H1 (cell line): ENCODE measurements around the gene RNF186. TPM values are rescaled to one million over a fixed set of nuclear protein-coding genes. Genes with fewer than 3 reads are reported as not detected.

ENCODE experiments used
- CTCF ChIA-PET: fragments of 300-600 bp; sonication (Branson Sonifier 250); formaldehyde crosslinking; loops from one replicate; lab custom pipeline; 2021; ENCODE audit not compliant: partially characterized antibody; lab: Charles Lee
- POLR2A ChIA-PET: fragments of 300-600 bp; sonication (Branson Sonifier 250); formaldehyde crosslinking; loops from one replicate; lab custom pipeline; 2021; ENCODE audit warnings: inconsistent platforms; ENCODE audit not compliant: partially characterized antibody; lab: Charles Lee
- DNase-seq, 2 experiments: peaks; one replicate each; pipeline versions ENCODE4 v3.0.0 to v3.0.0-alpha.2; 2010 to 2022; ENCODE audit warnings: low spot score in 2 of 2, low read depth in 1 of 2, mixed read lengths in 1 of 2
- FAIRE-seq: peaks from 2 replicates; lab custom pipeline; 2011; peaks lifted over from hg19 to GRCh38; lab: Jason Lieb, UNC
- H2AFZ ChIP-seq: 2 replicates; pipeline ENCODE4 v1.8.1; 2012; ENCODE audit warnings: low read length, inconsistent platforms
- H2AK5ac ChIP-seq: 2 replicates; pipeline ENCODE4 v1.6.1; 2013; ENCODE audit warnings: low read depth, low read length
- H2BK120ac ChIP-seq: replicated peaks from 2 replicates; pipeline ENCODE3; 2013; ENCODE audit warnings: low read depth, low read length, inconsistent platforms
- H2BK12ac ChIP-seq: 2 replicates; pipeline ENCODE4 v1.6.1; 2013; ENCODE audit warnings: low read depth, low read length
- H2BK15ac ChIP-seq: 2 replicates; pipeline ENCODE4 v1.6.1; 2013; ENCODE audit warnings: low read length
- H2BK20ac ChIP-seq: 2 replicates; pipeline ENCODE4 v1.6.1; 2013; ENCODE audit warnings: low read length
- H2BK5ac ChIP-seq: 2 replicates; pipeline ENCODE4 v1.6.1; 2013; ENCODE audit warnings: low read depth, low read length
- H3K14ac ChIP-seq: 2 replicates; pipeline ENCODE4 v1.6.1; 2013; ENCODE audit warnings: inconsistent platforms; ENCODE audit not compliant: insufficient read length
- H3K18ac ChIP-seq: 2 replicates; pipeline ENCODE4 v1.6.1; 2013; ENCODE audit warnings: low read length; ENCODE audit errors: extremely low read depth
- H3K23ac ChIP-seq: 2 replicates; pipeline ENCODE4 v1.6.1; 2013; ENCODE audit warnings: inconsistent platforms; ENCODE audit not compliant: insufficient read length
- H3K23me2 ChIP-seq: 2 replicates; pipeline ENCODE4 v1.6.1; 2013; ENCODE audit warnings: low read depth, low read length
- H3K27ac ChIP-seq: 2 replicates; pipeline ENCODE4 v1.6.1; 2011; ENCODE audit warnings: low read depth, low read length, inconsistent platforms
- H3K27me3 ChIP-seq, 4 experiments: replicated peaks in 1 of 4; 1 replicate in 1 of 4; 2 replicates in 3 of 4; pipeline versions ENCODE4 v1.6.1 to v1.8.1; 2011 to 2013; ENCODE audit warnings: low read length in 3 of 4, mild to moderate bottlenecking in 3 of 4, inconsistent platforms in 2 of 4, mixed read lengths in 2 of 4, moderate library complexity in 1 of 4; ENCODE audit not compliant: control insufficient read depth in 3 of 4, insufficient read depth in 3 of 4; ENCODE audit errors: extremely low read depth in 1 of 4
- H3K36me3 ChIP-seq, 4 experiments: 2 replicates each; pipeline versions ENCODE4 v1.6.1 to v1.8.1; 2011 to 2013; ENCODE audit warnings: mild to moderate bottlenecking in 4 of 4, low read length in 3 of 4, moderate library complexity in 2 of 4, control low read depth in 1 of 4, inconsistent platforms in 1 of 4; ENCODE audit not compliant: insufficient read depth in 4 of 4, control insufficient read depth in 2 of 4
- H3K4ac ChIP-seq: replicated peaks from 2 replicates; pipeline ENCODE3; 2013; ENCODE audit warnings: low read length, low read depth, mixed read lengths, inconsistent platforms; ENCODE audit not compliant: insufficient read length
- H3K4me1 ChIP-seq, 4 experiments: replicated peaks in 1 of 4; 1 replicate in 1 of 4; 2 replicates in 3 of 4; pipeline versions ENCODE4 v1.6.1 to v1.8.1; 2011 to 2013; ENCODE audit warnings: low read length in 3 of 4, inconsistent platforms in 2 of 4, mixed read lengths in 1 of 4; ENCODE audit not compliant: insufficient read depth in 4 of 4, control insufficient read depth in 3 of 4
- H3K4me2 ChIP-seq, 2 experiments: 2 replicates each; pipeline versions ENCODE4 v1.6.1 to v1.8.1; 2011 to 2013; ENCODE audit warnings: low read depth in 2 of 2, low read length in 2 of 2, control low read depth in 1 of 2, inconsistent platforms in 1 of 2, mild to moderate bottlenecking in 1 of 2; ENCODE audit not compliant: insufficient read depth in 1 of 2
- H3K4me3 ChIP-seq, 4 experiments: fragments of 200-600, 300-600 bp in 1 of 4; sonication (generic), shearing (Covaris generic), sonication (Bioruptor Twin) in 1 of 4; 2 replicates each; pipeline versions ENCODE4 v1.5.1 to v1.8.1; 2011 to 2016; ENCODE audit warnings: low read length in 4 of 4, low read depth in 3 of 4, control low read depth in 2 of 4, inconsistent platforms in 2 of 4, mild to moderate bottlenecking in 2 of 4, mixed read lengths in 1 of 4, moderate library complexity in 1 of 4; ENCODE audit not compliant: insufficient read depth in 2 of 4; ENCODE audit errors: extremely low read depth in 1 of 4
- H3K56ac ChIP-seq: replicated peaks from 2 replicates; pipeline ENCODE3; 2013; ENCODE audit warnings: low read depth, mild to moderate bottlenecking, mixed read lengths, low read length, inconsistent platforms; ENCODE audit not compliant: insufficient read length
- H3K79me1 ChIP-seq: 2 replicates; pipeline ENCODE4 v1.6.1; 2013; ENCODE audit warnings: low read depth, low read length, control low read depth
- H3K79me2 ChIP-seq, 2 experiments: 2 replicates each; pipeline versions ENCODE4 v1.6.1 to v1.8.1; 2012 to 2013; ENCODE audit warnings: low read length in 2 of 2, mild to moderate bottlenecking in 2 of 2, inconsistent platforms in 1 of 2; ENCODE audit not compliant: insufficient read depth in 2 of 2, control insufficient read depth in 1 of 2
- H3K9ac ChIP-seq, 4 experiments: replicated peaks in 1 of 4; 1 replicate in 1 of 4; 2 replicates in 3 of 4; pipeline versions ENCODE4 v1.6.1 to v1.8.1; 2011 to 2013; ENCODE audit warnings: low read depth in 3 of 4, low read length in 3 of 4, control low read depth in 2 of 4, mild to moderate bottlenecking in 2 of 4, moderate library complexity in 2 of 4, inconsistent platforms in 1 of 4; ENCODE audit errors: extremely low read depth in 1 of 4
- H3K9me3 ChIP-seq, 2 experiments: 2 replicates each; pipeline versions ENCODE4 v1.6.1 to v1.8.1; 2012 to 2013; ENCODE audit warnings: mild to moderate bottlenecking in 2 of 2, moderate library complexity in 2 of 2, control low read depth in 1 of 2, inconsistent platforms in 1 of 2, low read depth in 1 of 2, low read length in 1 of 2, mixed read lengths in 1 of 2; ENCODE audit not compliant: insufficient read depth in 2 of 2
- H4K20me1 ChIP-seq, 2 experiments: replicated peaks in 1 of 2; 2 replicates each; pipeline versions ENCODE3 to v1.8.1; 2011 to 2013; ENCODE audit warnings: inconsistent platforms in 2 of 2, low read length in 2 of 2, mild to moderate bottlenecking in 1 of 2; ENCODE audit not compliant: insufficient read depth in 2 of 2, control insufficient read depth in 1 of 2
- H4K5ac ChIP-seq: 2 replicates; pipeline ENCODE4 v1.6.1; 2013; ENCODE audit warnings: low read length, low read depth, mixed read lengths, inconsistent platforms; ENCODE audit not compliant: insufficient read length
- H4K8ac ChIP-seq: 2 replicates; pipeline ENCODE4 v1.8.0; 2013; ENCODE audit warnings: mild to moderate bottlenecking, moderate library complexity, low read length, inconsistent platforms; ENCODE audit not compliant: insufficient read depth; ENCODE audit errors: extremely low read depth
- H4K91ac ChIP-seq: replicated peaks from 2 replicates; pipeline ENCODE3; 2013; ENCODE audit warnings: low read length, mixed read lengths, inconsistent platforms; ENCODE audit not compliant: insufficient read length
- CEBPB ChIP-seq: IDR thresholded peaks from 2 replicates; pipeline ENCODE4 v1.6.1; 2012; ENCODE audit warnings: low read depth, low read length
- CHD2 ChIP-seq: IDR thresholded peaks from 2 replicates; pipeline ENCODE4 v1.6.1; 2012; ENCODE audit warnings: low read length, improper control_type of control experiment
- EP300 ChIP-seq, 2 experiments: IDR thresholded peaks; 1 replicate in 1 of 2; 2 replicates in 1 of 2; pipeline ENCODE4 v1.6.1; 2011 to 2012; ENCODE audit warnings: low read depth in 2 of 2, low read length in 2 of 2, mild to moderate bottlenecking in 2 of 2, borderline replicate concordance in 1 of 2, inconsistent platforms in 1 of 2, moderate library complexity in 1 of 2
- GABPA ChIP-seq: IDR thresholded peaks from 2 replicates; pipeline ENCODE4 v1.6.1; 2011; ENCODE audit warnings: mild to moderate bottlenecking, low read length, moderate library complexity, borderline replicate concordance; ENCODE audit not compliant: insufficient read depth
- HDAC6 ChIP-seq: IDR thresholded peaks from one replicate; pipeline ENCODE4 v1.7.1; 2012; ENCODE audit warnings: low read depth, mild to moderate bottlenecking, inconsistent platforms, low read length, moderate library complexity
- KDM4A ChIP-seq: IDR thresholded peaks from one replicate; pipeline ENCODE4 v1.7.1; 2012; ENCODE audit warnings: low read depth, mild to moderate bottlenecking, moderate library complexity, low read length, inconsistent platforms; ENCODE audit not compliant: severe bottlenecking
- PHF8 ChIP-seq: fragments of 200-600 bp; sonication (generic); conservative IDR thresholded peaks from 2 replicates; pipeline ENCODE4 v1.7.1; 2012; ENCODE audit warnings: low read depth, mild to moderate bottlenecking, inconsistent platforms, low read length, moderate library complexity
- SIN3A ChIP-seq, 2 experiments: IDR thresholded peaks in 1 of 2; conservative IDR thresholded peaks in 1 of 2; 2 replicates each; pipeline ENCODE4 v1.6.1; 2011 to 2012; ENCODE audit warnings: low read length in 2 of 2, improper control_type of control experiment in 1 of 2, low read depth in 1 of 2, mild to moderate bottlenecking in 1 of 2
- SIX5 ChIP-seq: IDR thresholded peaks from 2 replicates; pipeline ENCODE4 v1.6.1; 2011; ENCODE audit warnings: mild to moderate bottlenecking, low read depth, low read length
- SP1 ChIP-seq: IDR thresholded peaks from 2 replicates; pipeline ENCODE4 v1.6.1; 2011; ENCODE audit warnings: low read depth, low read length
- WGBS, 2 experiments: shearing (Covaris generic) in 1 of 2; methylation state at CpG; one replicate each; pipeline versions ENCODE4 v1.1.6 to v1.1.7; 2013 to 2015; ENCODE audit warnings: low lambda C conversion rate in 2 of 2, mixed read lengths in 2 of 2, inconsistent platforms in 1 of 2, low coverage in 1 of 2, missing lambda C conversion rate in 1 of 2; ENCODE audit not compliant: insufficient replicate concordance in 2 of 2, insufficient coverage in 1 of 2, insufficient read length in 1 of 2; ENCODE audit errors: extremely low coverage in 1 of 2, missing lambda C conversion rate in 1 of 2; 5-methylcytosine and 5-hydroxymethylcytosine counted together
- polyA plus RNA-seq, 7 experiments: library from polyadenylated mRNA; depleted of rRNA in 3 of 7; stranded (reverse) in 5 of 7; unstranded in 2 of 7; fragments of >200 nt in 5 of 7; fragments of 200-250 nt in 2 of 7; gene quantifications; 1 replicate in 5 of 7; 2 replicates in 1 of 7; 4 replicates in 1 of 7; pipeline versions ENCODE4 v1.2.1 to v1.2.3, GENCODE V29; 2011 to 2013; ENCODE audit warnings: missing spikeins in 2 of 7, mixed read lengths in 2 of 7
- total RNA-seq: library from RNA; stranded (reverse); fragmentation: NEBNext Ultra II Directional; extraction: Animal tissue kit (Norgen Biotek cat#: 25700); gene quantifications from 2 replicates; pipeline ENCODE4 v1.2.1, GENCODE V29; 2021

RNF186 gene
- total and polyA plus RNA-seq, 2 of the 8 experiments (the other 6 are each of a cell fraction or from before 2014, with no cell fraction given): not detected

DNA sequence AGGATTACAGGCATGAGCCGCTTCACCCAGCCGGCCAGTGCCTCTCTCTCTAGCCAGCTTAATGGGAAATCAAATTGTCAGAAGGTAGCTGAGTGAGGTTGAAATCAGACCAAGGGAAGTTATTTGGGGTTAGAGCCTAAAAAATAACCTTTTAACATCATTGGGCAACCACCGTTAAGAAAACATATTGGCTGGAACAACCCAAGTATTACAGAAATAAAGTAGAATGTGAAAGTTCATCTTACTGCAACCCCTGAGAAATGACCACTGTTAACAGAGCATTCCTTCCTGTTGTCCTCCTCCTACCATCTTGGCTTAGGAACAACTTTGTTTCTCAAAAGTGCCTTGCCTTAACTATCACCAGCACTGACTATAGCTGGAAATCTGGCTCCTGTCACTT is 3.2 kb upstream of the RNF186 start:
- FAIRE-seq: no peak
- WGBS, 2 experiments: 92% methylated on average over 3 of the region's 3 CpGs; no CpG with 5 or more reads in 1 of the 2 experiments
- CTCF ChIA-PET: interaction anchor here (1.1 kb wide), 1 partner anchor 57 kb away, joined by 3 read pairs; no protein-coding TSS in a partner anchor

More for the DNA sequence above, 3.2 kb upstream of the RNF186 start:
- Histone ChIP-seq H3K23me2 (no peaks in the 10 kb centered on the region), H2BK15ac (no peak overlapping the region), H3K23ac (no peak overlapping the region), H4K20me1 (no peaks in the 10 kb centered on the region), H4K8ac (no peak overlapping the region), H3K27me3 (peaks cover 0 to 2% (median 0%) of the 10 kb centered on the region in 4 experiments; a peak in 1 of 7 replicates), H2BK12ac (no peak overlapping the region), H4K5ac (no peak overlapping the region), H3K27ac (no peak overlapping the region), H3K4me3 (no peak overlapping the region), H3K79me2 (no peaks in the 10 kb centered on the region), H3K9me3 (no peaks in the 10 kb centered on the region), H3K18ac (no peak overlapping the region), H3K14ac (no peak overlapping the region), H3K4me2 (no peak overlapping the region), H2BK120ac (no peak overlapping the region), H2BK5ac (no peak overlapping the region), H3K9ac (no peak overlapping the region), H2AFZ (no peak overlapping the region), H2BK20ac (no peak overlapping the region; the same call in 1 of the 2 replicates), H4K91ac (no peak overlapping the region), H3K36me3 (no peaks in the 10 kb centered on the region), H3K79me1 (no peaks in the 10 kb centered on the region), H3K56ac (no peak overlapping the region), H3K4ac (no peak overlapping the region), H3K4me1 (peaks cover 10 to 19% (median 11%) of the 10 kb centered on the region in 4 experiments), H2AK5ac (no peak overlapping the region)
- DNase-seq: no peak
- TF ChIP-seq KDM4A: no peak
- TF ChIP-seq CEBPB: no peak
- TF ChIP-seq HDAC6: no peak
- TF ChIP-seq SIX5: no peak
- no peak for TF ChIP-seq PHF8
- TF ChIP-seq GABPA: no peak
- no peak for TF ChIP-seq SP1
- no peak for TF ChIP-seq EP300 (IDR thresholded peaks at IDR 0.05; ENCODE audit: borderline replicate concordance in 1 of 2, low read depth in 2 of 2, low read length in 2 of 2)
- TF ChIP-seq SIN3A (conservative IDR thresholded peaks at IDR 0.05 in 1 of 2, IDR thresholded peaks at IDR 0.05 in 1 of 2; ENCODE audit: low read depth in 1 of 2, low read length in 2 of 2): no peak
- no peak for TF ChIP-seq CHD2
- POLR2A ChIA-PET: no interaction called here
